EL (cell line): Measurements from ENCODE around the gene CPNE2.

Experiments used
- DNase-seq: peaks from one replicate; pipeline ENCODE4 v3.0.0-alpha.2; 2016

Gene CPNE2

DNA sequence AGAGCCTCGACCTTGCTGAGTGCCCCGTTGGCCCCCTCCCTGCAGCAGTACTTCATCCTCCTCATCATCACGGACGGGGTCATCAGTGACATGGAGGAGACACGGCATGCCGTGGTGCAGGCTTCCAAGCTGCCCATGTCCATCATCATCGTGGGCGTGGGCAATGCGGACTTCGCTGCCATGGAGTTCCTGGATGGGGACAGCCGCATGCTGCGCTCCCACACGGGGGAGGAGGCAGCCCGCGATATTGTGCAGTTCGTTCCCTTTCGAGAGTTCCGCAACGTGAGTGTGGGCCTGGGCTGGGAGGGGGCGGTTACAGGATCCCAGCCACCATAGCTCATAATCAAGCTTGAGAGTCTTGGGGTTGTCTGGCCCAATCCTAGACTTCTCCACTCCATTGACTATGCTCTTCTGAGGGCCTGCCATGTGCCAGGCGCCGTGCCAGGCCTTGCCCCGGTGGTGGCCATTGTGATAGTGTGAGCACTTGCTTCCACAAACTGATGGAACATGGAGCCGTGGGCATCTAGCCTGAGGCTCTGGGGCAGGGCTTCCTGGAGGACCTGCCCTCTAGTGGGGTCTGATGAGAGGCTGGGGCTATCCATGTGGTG, 53.8 kb downstream of the CPNE2 start:
- DNase-seq, result no peak

DNA sequence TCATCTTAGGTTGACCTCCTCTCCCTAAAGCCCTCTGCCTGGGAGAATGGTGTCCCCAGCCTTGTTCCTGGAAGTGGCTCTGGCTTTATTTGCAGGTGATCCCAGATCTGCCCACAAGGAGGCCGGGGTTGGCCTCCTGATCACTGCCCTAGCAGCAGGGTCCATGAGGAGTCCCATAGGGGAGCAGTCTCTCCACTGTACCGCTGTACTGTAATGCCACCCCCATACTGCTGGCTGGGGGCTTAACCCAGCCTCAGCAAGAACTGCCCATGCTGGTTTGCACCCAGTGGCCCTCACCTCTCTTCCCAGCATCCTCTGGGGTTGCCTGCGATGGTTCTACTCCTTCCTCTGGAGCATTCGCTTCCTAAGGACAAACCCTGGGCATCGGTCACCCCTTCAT, 54.4 kb downstream of the CPNE2 start:
- no peak for DNase-seq

DNA sequence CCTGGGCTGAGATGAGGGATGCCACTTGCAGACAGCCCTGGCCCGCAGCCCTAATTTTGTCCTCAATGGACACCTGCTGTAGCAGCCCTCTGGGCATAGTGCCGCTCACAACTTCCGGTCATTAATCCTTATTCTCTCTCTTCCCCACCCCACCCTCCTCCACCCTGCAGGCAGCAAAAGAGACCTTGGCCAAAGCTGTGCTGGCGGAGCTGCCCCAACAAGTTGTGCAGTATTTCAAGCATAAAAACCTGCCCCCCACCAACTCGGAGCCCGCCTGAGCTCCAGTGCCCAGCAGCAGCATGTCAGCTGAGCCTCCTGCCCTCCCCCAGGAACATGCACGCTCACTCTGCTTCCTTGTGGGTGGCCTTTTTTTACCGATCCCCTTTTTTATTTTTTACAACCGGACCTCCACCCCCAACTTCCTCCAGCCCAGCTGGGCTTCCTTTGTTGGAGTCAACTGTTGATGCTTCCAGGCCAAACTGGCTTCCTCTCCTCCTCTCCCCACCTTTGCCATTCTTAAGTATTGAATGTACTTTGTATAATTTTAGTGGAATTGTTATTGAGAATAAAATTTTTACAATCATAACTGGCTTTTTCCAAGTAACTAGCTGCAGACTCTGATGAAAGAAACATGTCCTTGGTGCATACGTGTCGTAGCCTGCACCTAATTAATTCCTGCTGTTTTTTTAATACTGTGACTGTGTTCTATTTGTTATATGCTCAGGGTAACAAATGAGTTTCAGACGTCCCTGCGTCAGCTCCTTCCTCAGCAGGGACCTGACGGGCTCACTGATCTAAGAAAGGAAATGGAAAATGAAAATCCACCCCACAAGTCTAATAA, 55.2 kb downstream of the CPNE2 start:
- DNase-seq, result no peak

DNA sequence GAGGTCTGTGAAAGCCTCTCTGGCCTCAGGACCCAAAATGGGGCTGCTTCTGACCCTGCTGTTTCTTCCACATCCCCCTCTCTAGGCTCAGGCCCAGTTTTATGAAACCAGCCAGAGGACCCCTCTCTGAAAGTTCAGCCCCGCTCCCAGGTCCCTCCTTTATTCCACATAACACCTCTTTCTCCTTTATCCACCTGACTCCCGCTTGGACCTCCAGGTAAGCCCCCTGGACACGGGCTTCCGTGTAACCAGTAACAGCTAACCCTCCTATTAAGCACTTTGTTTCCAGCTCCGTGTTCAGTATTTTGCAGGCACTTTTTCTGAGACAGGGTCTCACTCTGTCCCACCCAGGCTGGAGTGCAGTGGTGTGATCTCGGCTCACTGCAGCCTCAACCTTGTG, 56.1 kb downstream of the CPNE2 start:
- no peak for DNase-seq

DNA sequence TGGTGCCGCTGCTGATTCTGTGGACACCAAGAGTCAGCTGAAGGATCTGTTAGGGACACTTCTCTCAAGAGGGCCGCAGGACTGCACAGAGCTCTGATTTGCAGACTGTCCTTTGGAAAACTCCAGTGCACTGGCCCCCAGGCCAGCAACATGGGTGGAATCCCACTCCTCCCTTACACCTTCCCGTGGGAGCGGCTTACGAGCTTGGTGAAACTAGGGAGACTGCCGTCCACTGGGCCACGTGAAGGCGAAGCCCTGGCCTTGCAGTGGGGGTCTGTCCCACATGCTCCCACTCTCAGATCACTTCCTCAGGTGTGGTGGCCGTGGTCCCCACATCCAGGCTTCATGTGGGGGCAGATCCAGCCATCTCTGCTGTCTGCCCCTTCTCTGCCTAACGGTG, 57.0 kb downstream of the CPNE2 start:
- DNase-seq, result no peak

DNA sequence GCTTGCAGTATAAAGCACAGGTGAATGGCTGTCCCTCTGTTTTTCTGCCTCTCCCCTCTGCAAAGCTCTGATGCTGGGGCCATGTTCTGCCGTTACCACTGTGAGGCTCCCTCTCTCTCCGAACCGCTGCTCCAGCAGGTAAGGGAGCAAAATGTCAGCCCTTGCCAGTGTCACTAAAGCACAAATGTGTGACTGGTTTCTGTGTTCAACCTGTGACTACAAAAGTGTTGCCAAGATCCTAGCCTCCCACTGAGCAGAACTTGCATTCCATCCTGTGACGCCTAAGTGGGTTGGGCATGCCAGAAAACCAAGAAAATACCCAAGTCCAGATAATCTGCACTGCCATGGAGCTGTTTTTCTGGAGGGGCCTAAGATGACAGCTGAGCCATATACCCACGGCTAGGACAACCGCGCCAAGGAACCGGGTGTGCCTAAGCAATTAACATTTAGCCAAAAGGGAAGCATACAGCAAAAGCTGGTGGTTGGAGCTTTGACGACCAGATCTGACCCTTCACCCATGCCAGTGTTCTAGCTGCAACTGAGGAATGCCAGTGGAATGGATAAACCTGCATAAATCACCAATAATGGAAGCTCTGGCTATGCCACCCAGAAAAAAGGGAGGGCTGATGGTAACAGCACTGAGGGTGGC, 58.4 kb downstream of the CPNE2 start:
- no peak for DNase-seq

DNA sequence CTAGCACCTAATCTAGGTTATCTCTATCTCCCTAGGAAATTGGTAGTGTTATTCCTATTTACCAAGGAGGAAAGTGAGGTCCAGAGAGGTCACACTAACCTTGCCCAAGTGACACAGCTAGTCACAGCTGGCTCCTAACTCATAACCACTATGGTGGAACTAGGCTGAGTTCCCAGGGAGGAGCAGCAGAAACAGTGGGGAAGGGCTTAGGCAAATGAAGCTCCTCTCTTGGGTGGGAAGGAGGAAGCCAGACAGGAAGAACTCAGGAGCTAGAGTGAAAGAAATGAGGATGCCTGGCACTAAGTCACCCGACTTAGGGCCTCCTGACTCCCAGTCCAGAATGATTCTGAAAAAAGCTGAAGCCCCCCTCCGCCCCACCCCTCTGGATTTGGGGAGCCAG, 59.0 kb downstream of the CPNE2 start:
- DNase-seq, result no peak

DNA sequence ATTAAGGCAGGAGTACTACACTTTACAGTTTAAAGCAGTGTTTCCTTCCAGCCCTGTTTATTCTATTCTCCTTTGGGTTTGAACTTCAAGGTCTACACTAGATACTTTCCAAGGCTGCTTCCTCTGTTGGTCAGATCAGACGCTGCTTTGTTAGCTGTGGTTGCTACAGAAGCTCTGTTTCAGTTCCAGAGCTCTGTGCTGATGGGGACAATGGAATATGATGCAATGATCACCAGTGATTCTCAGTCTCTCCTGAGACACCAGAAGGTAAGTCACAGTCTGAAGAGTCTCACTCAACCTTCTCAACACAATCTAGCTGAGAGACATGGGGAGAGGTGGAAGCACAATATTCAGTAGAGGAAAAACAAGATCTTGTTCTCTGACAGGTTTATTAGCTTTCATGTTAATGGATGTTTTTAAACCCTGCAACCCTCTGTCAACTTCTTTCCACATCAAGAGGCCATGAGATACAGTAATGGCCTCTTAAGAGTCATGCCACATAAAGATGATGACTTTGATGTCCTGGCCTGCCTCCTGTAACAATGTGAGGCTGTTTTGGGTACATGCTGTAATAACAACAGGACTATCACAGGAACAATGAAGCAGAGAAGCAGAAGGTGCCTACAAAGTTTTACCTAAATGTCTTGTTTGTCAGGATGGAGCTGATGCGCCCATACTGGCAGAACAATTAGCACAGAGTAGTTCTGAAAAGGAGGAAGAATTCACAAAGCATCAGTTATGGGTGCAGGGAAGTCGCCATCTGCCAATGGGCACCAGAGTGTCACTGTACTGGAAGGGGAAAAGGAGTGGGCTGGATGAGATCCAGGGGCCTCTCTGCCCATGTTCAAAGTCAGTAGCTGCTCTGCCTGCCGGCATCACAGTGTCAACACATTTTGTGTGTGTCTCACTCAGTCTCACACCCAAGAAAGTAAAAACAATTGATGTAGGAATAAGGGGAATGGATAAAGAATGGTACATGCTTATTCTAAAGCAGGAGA, 60.0 kb downstream of the CPNE2 start:
- DNase-seq, result no peak

DNA sequence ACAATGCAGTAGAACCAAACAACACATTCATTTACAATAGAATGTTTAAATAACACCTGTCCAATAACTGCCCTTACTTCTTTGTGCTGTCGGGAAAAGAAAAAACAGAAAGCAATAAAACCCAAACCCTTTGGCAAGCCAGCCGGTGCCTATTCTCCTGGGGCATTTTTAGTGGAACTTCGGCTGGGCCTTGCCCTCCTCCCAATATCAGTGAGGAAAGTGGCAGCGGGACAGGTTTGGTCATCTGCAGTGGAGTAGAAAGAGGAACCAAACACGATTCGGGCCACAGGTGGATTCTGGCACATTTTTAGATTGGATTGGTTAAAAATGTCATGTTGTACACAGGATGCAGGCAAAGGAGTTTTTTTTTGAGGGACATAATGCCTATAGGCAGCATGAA, 61.5 kb downstream of the CPNE2 start:
- no peak for DNase-seq

DNA sequence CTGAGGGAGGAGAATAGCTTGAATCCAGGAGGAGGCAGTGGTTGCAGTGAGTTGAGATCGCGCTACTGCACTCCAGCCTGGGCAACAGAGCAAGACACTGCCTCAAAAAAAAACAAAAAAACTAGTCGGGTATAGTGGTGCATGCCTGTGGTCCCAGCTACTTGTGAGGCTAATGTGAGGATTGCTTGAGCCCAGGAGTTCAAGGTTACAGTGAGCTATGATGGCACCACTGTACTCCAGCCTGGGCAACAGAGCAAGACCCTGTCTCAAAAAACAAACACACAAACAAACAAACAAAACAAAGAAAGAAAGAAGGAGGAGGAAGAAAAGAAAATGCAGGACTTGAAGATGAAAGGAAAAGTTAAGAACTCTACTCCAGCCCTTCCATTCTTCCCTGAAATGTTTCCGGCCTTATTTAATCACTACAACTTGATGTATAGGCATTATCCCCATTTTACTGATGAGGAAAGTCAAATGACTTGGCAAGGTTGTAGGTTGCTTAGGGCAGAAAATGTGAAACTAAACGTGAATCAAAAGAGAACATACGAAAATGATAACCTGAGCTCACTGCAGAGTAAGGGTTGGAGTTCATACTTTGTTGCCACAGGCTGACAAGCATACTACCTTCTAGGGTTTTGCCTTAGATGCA, 63.4 kb downstream of the CPNE2 start:
- no peak for DNase-seq

DNA sequence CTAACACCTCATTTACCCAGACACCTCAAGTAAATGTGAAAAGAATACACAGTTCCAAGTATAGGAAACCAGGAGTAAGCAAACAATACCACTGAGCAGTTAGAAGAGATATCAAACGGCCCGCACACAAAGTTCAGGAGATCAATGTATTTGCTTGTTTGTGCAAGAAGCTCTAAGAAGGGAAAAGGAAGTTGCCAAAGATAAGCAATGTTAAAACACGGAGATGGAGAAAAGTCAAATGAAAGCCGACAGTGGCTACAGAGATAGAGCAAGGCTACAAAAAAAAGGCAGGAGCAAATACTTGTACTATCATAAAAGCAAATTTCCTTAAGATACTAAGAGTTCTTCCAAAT, 63.9 kb downstream of the CPNE2 start:
- DNase-seq, result no peak

DNA sequence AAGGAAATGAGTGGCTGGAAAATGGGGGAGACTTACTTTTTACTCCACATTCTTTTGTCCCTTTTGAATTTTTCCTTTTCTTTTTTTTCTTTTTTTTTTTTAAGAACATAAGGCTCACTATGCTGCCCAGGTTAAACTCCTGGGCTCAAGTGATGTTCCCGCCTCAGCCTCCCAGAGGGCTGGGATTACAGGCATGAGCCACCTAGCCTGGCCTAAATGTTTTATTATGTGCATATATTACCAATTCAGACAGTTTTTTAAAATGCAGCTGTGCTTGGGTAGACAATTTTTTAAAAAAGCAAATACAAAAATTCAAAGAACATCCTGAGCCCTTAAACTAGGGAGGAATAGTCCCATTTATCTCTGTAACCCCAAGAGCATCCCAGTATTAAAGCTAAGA, 65.2 kb downstream of the CPNE2 start:
- DNase-seq, result no peak

DNA sequence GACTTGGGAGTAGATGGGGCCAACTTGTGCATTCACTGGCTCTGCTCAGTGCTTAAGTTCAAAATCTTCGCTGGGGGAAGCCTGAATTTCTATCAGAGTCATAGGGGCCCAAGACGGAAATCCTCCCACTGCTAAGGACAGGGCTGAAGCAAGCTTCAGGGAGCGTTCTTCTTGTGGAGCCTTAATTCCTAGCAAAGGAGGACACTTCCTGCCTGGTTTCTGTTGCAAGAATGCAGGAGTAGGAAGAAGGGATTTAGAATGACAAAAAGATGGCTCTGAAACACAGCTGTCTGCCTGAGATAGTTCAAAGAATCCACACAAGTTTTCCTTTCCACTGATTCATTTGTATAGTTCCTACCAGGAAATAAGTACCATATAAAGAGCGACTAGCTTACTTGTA, 67.1 kb downstream of the CPNE2 start:
- DNase-seq, result no peak

DNA sequence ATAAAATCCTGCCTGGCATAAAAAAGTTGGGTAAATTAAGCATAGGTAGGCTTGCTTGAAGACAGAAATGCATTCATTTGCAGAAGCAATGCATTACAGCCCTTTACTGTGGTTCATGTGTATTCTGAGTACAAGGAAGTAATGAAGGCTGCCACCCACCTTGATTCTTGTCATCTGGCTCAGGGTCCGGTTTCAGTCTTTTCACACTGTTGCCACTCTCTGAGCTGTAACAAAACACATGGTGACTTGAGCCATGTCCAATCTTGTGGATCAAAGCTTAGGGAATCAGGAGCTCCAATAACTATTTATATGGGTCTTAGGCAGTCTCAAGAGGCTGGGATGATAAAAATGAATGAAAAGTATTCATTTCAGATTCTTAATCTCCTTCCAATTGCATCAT, 71.5 kb downstream of the CPNE2 start:
- DNase-seq, result no peak

DNA sequence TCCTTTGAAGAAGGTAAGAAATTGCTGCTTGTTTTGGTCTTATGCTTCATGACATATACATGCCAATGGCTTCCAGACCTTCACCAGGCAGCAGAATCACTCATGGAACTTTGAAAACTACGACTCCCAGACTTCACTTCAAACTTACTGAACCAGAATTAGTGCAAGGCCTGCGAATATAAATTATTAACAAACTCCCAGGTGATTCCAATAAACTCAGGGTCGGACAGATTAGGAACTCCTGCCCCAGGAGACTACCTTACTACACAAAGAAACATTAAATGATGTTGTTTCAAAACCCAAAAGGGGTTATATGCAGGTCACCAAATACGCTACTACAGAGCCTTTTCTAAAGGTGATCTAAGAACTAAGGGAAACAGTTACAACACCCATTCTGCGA, 73.1 kb downstream of the CPNE2 start:
- DNase-seq, result no peak

DNA sequence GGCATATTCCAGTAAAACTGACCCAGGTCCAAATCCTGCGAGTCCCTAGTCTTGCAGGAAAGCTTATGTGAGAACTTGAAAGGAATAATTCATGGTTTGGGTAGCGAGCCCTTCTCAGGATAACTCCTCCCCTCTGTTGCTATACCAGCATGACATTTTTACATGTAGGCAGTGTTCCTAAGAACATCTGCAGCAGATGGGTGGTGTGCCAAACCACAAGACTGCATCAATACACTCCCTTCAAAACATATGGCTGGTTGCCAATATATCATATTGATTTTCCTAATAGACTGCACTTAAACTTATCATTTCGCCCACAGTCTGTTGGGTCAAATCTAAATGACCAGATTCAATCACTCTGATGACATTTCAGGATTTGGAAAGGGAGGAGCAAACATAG, 73.6 kb downstream of the CPNE2 start:
- no peak for DNase-seq

DNA sequence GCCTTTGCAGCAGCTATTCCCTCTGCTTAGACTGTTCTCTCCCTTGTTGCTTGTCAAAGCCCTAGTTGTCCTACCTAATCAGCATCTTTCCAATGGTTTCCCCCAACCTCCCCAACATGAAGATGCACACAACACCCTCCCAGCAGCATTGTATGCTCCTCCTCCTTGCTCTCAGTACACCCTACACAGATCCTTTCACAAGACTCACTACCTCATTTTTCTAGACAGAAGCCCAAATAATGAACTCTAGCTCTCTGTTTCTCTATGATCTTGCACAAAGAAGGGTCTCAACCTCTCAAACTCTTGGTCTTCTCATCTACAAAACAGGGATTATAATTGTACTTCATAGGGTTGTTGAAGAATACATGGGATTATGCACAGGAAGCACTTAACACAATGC, 74.1 kb downstream of the CPNE2 start:
- DNase-seq, result no peak

DNA sequence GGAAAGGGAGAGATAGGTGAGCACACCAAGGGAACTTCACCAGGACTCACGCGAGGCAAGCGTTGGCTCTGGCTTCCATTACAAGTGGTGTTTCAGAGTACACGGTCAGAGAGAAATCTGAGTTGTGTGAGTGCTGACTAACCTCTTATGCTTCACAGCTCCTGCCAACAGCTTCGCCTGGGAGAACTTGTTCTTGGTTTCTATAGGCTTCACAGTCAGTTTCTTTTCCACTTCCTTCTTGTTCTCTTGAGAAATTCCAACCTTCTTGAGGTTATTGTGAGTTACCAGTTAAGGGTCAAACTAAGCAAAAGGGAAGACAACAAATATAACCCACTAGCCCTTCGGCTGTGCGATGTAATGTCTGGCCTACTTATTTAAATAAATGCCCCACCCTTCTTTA, 74.6 kb downstream of the CPNE2 start:
- no peak for DNase-seq

DNA sequence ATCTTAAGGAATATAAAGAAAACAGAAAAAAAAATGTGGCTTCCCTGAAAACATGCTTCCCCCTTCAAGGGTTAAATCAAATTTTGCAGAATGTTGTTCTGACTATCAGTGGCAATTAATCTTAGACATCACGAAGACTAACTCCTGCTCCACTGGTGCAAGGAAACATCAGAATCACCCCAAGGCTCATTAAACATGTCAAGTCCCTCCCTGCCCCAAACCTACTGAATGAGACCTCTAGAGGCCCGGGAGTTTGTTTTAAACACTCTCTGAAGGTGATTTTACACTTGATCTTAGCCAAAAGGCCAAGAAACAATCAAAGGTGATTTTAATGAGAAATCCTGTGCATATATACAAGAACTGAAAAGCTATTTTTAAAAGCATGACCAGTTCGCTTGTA, 75.2 kb downstream of the CPNE2 start:
- DNase-seq, result no peak

DNA sequence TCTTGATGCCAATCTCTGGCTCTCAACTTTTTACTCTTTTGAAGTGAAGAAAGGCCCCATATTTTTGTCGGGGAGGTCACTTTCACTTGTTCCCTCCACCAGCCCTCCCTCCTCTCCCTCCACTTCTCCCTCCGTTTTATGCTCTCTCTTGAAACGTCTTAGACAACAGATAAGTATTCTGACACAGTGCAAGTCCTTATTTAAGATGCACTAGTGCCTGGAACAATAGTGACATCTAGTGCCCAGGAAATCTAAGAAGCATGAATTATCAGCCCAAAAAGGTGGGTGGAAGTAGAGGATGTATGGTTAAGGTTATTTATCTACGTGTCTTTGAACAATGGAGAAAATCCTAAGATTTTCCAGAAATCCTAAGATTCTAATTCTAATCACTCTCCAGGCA, 75.6 kb downstream of the CPNE2 start:
- DNase-seq, result peak; percentile 58

DNA sequence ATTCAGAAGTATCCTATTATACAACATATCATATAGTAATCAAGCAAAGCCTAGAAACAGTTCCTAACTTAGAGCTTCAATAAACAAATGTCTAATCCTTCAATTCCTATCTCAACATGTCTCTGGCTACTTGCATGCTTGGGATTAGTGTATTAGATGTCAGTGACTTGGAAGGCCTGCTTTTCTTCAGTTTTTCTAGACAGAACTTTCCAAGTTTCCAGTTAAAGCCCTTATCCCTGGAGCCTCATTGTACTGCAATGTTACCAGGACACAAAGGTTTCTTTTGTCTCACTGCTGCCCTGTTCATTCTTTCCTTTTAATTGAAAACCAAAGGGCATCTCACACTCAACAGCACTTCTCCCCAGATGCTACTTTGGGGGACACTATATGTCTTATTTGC, 76.9 kb downstream of the CPNE2 start:
- DNase-seq, result no peak

DNA sequence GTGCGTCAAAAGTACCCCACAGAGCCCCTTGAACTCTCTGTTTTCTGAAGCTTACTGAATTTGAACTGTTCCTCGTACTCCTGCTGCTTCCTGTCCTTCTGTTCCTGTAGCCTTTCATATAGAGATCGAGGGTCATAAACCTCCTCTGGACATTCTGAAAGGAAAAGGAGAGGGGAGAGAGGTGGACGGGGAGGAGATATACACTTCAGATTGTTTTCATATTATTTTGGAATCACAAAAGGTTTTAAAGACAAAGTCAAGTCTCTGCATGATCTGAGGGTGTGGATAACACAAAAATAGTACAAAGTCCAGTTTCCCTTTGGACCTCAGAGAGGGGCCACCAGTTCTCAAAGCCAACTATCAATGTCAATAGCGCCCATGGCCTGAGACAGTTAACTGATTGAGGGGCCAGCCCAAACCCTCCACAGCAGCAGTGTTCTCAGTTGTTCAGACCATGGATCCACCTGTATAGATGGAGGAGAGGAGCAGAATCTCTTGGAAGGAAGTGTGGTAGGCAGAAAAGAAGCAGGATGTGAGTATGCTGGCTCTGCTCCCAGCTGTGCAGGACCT, 80.4 kb downstream of the CPNE2 start:
- DNase-seq, result no peak
